ENCODE results near the gene HHLA2.
A peak's percentile ranks its signal among the peaks of the same experiment; 100 is the strongest.
"Not testable (repeated sequence)": the region's sequence is repeated elsewhere in the genome, so short reads cannot be mapped to it uniquely, and the experiment has no call there.

HHLA2 gene

DNA sequence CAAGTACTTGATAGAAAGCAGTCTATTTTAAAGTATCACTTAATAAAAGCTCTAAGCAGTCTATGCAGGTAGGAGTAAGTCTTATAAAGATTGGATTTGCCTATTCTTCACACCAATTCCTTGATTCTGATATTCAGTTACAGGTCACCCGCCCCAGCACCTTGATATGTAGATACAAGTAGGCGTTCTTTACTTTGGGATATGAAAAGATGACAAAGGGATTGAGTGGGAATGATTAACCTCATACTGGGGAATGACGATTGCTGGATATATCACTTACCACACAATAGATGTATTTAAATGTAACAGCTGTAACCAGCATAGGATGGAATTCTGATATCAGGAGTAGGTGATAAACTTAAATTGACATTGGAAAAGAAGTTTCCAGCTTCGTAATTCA lies 47.1 kb downstream of the HHLA2 start:
- DNase-seq = no peak

DNA sequence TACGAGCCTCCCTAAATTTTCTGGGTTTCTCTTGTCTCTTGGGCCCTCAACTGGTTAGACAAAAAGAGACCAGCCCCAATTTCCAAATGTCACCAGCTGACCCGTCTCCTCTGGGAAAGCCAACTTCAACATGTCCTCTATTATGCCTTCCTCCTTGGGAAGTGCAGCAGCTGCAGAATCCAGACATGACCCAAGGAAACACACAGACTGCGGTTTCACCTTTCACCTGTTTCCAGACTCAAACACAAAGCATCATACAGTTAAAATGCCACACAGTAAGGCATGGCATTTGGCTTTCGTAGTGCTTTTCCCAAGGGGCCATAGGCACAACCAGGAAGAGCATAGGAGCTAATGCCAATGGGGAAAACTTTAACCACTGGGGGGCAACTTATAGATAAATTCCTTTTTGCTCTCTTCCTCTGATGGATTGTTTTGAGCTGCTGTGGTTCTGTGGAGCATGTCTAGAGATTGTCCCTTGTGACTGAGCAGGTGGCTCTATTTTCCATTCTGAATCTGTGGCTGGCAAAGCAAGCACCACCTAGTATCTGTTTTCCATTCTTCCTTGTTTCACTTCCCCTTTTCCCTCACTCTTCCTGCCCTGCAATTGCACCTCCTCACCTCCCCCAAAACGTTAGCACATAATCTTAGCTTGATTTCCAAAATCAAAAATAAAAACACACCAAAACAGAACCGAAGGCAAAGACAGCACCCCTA lies 49.3 kb downstream of the HHLA2 start:
- no peak for DNase-seq

DNA sequence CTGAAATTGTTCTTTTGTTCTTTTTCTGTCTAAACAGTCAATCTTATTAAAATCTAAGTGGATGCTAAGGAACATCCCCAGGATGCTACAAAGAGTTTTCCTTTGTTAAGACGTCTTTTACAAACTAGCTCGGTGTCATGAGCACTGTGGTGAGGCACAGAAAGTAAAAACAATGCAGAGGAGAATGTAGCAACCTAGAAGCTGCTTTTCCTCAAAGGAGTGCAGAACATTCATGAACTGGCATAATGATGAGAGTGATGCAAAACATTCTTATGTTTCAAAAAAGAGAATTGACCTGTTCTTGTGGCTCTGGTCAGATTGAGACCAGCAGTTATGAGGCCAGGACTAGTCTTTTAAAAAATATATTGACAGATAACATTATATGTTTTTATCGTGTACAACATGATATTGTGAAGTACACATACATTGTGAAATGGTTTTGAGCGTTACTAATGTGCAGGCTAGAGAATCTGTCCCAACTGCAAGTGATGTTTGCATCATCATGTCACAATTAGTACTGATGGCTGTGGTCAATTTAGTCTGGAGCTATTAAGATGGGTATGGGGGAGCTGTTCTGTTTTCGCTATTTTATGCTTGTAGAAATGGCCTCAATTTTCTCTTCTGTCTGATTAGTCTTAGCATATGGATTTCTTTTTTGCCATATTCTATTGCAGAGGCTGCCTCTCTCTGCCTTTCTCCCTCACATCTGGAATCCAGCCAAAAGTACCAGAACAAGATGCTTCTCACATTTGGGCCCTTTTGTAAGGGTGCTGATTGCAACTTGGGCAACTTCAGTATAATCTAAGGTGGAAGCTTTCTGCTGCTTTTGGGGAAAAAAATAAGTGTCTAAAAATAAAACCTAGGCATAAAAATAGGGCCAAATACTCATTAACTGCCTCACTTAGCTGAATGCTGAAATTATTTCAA lies 50.2 kb downstream of the HHLA2 start:
- no peak for DNase-seq

DNA sequence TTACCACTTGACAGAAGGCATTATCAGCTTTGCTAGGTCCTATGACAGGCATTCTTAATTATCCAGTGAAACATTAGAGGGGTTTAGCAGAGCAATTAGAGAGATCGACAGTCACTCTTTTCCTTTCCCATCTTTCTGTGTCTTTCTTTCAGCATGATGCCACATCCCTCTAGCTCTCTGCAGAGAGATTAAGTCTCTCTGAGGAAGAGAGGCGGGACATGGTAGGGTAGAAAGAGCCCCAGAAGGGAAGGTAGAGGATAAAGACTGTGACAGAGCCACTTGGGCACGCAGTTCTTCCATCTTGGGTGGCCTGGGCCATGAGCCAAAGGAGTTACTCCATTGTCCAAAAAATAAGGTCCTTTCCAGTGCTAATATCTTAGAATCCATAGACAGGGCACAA lies 55.8 kb downstream of the HHLA2 start:
- DNase-seq = no peak

DNA sequence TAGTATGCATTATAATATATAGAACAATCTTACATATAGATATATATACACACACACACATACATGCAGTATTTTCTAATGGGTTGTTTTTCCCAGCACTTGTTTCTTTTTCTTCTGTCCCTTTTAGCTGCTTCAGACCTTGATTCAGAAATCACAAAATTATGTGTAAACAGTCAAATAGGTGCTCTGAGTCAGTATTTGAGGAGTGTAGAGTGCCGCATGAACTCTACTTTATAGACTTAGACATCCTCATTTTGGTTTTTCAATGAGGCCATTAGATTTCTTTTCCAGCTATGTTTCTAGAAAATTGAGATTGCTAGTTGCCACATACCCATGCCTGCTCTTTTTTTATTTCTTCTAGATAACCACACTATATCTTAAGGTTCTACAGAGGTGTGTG lies 58.2 kb downstream of the HHLA2 start:
- DNase-seq = no peak

DNA sequence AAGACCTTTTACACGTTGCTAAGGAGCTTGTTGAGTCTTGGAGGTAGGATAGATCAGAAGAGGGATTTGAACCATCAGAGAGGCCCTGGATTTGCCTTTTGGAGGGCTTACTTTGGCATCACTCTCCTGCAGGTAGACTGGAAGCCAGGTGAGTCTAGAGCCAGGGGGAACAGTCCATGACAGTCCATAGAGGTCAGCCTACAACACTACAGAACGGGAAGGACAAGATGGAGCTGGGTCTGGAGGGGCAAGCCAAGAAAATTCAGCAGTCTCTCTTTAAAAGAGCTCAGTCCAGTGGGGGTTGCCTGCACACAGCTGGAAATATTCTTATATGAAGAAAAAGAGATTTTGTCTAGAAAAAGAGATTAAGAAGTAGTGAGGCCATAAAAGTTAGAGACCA lies 60.7 kb downstream of the HHLA2 start:
- DNase-seq = no peak

DNA sequence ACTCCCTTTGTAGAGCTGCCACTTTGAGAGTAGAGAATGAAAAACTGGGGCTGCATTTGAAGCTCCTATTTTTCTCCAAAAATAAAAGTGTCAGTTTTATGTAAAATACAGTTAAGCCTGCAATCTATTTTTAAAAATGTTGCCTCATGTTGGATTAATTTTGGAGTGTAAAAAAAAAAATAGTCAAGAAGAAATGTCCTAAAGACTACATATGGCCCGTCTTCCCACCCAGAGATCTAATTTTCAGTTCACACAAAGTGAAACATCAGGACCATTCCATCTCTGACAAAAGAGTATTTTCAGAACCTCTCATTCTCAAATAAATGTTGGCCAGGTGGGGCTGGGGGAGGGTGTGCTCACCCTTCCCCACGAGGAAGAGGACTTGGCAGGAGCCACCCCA lies 62.7 kb downstream of the HHLA2 start:
- no peak for DNase-seq

DNA sequence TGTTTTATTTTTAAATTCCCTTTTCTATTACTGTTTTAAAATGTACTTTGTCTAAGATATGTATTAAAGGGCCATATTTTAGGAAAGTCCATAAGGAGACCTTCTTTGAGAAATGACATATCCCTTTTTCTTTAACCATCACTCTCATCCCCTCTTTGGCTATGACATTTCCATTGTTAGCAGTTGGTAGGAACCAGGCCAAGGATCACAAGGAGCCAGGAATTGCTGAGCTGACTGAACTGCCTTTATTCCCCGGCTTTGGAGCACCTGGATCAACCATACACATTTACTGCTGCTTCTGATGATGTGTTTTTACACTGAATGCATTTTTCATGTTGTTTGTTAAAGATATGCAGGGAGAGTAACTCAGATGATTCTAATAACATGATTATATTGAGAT lies 79.7 kb downstream of the HHLA2 start:
- no peak for DNase-seq

DNA sequence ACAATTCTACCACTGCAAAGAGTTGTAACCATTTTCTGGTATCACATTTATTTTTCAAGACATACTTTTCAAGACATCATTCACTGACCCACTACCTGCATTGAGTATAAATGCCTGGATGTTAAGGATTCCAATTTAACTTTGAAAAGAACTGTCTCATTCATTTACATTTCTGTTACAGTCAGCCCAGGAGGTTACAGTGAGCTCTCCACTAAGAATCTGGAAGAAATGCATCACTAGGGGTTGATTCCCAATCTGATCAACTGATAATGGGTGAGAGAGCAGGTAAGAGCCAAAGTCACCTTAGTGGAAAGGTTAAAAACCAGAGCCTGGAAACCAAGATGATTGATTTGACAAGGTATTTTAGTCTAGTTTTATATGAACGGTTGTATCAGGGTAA lies 81.0 kb downstream of the HHLA2 start:
- no peak for DNase-seq

DNA sequence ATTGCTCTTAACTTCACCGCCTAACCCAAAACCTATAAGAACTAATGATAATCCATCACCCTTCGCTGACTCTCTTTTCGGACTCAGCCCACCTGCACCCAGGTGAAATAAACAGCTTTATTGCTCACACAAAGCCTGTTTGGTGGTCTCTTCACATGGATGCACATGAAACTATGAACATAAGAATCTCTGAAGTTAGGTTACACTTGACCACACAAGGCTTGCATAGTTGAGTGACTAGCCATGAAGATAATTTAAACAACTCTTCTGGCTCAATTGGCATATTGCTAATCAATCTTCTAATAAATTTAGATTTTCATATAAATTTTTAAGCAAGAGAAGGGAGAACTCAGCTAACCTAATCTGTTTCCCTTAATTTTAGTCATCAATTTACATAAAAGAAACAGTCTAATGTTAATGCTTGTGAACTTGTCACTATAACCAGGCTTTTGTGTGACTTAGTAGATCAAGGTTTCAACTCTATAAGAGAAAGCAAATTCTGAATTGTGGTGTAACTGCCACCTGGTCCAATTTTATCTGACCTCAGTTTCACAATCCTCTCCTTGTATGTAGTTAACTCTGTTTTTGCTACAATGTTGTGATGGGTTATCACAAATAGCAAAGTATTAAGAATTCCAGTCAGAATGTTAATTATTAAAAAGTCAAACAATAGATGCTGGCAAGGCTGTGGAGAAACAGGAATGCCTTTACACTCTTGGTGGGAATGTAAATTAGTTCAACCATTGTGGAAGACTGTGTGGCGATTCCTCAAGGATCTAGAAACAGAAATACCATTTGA lies 82.0 kb downstream of the HHLA2 start:
- no peak for DNase-seq

DNA sequence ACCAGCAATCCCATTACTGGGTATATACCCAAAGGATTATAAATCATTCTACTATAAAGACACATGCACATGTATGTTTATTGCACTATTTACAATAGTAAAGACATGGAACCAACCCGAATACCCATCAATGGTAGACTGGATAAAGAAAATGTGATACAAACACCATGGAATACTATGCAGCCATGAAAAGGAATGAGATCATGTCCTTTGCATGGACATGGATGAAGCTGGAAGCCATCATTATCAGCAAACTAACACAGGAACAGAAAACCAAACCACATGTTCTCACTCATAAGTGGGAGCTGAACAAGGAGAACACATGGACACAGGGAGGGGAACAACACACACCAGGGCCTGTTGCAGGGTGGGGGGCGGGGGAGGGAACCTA lies 82.6 kb downstream of the HHLA2 start:
- DNase-seq = not testable (repeated sequence)

DNA sequence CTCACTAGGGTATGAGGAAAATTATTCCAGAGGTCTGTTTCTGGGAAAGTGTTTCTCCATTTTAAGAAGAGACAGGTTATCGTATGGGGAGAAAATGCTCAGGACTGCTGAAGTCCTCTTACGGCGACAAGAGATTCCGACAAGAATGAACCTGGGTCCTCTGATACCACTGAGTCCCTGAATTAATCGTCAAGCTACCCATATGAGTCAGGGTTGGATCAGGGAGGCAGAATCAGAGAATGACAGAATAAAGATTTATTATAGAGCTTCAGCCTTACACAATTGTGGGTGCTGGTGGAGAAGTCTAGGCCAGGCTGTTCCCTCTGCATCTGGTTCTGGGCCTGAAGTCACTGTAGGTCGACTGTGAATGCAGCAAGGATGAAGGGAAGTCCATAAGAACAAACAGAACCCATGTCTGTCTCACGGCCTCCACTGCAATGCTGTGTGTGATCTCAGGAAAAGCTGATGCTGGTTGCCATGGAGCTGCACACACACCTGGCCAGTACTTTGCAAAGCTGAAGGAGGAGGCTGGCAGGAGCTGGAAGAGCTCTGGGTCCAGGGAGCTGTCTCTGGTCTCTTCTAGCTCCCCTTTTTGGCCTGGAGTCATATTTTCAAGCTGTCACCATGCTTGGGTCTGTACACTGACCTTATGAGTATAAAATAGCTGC lies 83.9 kb downstream of the HHLA2 start:
- DNase-seq = no peak

DNA sequence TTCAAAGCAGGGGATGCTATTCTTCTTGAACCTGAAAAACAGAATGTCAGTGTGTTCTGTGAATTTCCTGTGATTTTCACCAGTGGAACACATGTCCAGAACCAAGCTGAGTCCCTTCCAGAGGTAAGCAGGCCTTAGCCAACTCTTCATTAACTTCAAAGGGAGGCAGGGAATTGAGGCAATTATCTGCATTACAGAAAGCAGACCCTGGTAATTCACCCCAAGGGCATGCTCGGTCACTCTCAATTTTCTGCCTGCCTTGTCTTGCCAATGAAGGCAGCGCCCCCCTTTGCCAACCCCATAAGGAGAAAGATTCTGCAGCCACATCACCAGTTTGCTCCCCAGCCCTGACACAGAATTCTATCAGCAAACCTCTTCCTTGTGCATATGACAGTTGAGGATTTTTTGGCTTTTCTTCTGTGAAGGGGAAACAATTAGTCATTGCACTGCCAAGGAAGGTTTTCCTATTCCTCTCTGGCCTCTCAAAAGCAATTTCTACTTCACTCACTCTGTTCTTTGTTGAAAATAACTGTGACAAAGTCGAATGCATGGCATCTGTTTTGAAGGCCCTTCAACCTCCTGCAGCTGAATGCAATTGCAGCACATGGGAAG lies 85.3 kb downstream of the HHLA2 start:
- no peak for DNase-seq

DNA sequence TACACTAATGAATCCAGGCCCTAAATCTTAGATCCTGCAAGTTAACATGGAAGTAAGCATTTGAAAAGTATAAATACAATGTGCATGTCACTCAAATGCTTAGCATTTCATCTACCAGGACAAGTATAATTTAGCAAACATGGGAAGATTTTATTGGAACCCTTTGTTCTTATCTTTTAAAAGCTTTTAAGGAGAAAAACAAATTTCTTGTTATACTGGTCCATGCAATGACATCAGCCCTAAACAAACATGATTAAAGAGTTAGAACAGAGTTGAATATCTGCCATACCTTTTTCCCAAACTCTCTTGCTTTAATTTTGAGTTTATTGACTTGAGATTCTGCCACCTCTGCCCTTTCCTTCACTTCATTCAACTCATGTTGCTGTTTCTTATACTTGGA lies 87.0 kb downstream of the HHLA2 start:
- DNase-seq = no peak

DNA sequence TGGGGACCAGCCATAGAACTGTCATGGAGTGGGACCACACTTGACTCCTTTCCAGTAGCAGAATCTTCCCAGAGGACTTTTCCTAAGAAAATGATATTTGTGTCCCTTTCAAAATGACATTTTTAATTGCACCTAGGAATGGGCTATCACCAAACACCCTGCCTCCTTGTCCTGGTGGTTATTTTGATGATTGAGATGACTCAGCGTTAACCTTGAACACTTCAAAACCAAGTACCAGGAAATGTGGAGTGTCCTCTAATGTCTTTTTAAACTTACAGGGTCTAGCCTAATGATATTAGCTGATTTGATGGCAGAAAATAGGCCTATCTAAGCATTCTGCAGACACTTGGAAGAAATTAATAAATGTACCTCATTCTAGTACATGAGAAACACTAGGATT lies 90.7 kb downstream of the HHLA2 start:
- DNase-seq = no peak

DNA sequence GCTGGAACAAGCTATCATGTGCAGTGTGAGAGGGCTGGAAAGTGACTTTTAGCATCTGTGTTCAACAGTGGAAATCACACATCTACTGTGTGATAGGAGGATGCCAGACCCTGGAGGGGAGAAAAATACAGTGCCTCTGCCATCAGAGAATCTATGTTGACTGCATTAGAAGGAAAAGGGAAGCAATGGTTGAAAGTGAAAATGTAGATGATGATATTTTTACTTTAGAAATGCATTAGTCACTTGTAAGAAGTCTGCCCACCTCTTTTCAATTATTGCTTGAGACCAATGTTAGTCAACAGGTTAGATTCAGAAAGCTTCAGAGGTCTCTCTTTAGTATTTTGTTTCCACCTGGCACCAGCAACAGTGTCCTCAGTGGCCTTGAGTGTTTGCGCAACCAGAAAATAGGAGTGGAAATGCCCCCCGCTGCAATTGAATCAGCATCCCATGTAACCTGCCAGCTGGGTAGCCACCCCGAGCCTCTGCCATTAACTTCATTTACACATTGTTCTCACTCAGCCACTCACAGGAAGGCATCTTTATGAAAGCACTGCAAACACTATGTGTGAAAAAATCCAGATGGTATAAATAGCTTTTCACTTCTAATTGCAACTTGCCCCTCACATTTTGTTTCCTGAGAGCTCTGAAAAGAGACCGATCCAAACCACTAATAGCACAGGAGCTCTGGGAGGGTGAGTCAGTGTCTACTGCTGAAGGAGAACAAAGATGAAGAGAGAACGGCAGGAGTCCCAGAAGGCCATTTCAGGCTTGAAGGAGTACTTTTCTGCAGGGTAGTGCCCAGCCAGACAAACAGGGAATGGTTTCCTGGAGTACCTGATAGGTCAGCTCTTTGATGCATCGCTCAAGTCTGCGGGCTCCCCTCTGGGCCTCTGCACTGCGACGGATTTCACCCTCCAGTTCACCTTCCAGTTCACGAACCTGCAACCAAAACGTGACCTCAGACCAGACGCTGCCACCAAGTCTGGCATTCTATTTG lies 92.1 kb downstream of the HHLA2 start:
- peak; percentile 38 for DNase-seq

DNA sequence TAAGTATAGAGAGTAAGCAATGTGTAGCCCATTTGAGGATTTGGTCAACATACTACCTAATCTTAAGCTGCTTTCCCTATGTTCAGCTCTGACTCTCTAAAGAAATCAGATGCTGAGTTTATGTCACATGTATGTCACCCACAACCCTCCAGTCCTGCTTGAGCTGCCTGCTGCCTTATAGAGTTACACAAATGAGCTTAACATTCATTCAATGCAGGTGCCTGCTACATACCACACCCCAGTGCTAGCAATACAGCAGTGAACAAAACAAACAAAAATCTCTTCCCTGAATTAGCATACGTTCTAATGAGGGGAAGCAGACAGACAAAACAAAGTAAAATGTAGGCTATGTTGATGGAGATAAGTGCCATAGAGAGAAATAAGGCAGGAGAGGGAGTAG lies 93.0 kb downstream of the HHLA2 start:
- no peak for DNase-seq

DNA sequence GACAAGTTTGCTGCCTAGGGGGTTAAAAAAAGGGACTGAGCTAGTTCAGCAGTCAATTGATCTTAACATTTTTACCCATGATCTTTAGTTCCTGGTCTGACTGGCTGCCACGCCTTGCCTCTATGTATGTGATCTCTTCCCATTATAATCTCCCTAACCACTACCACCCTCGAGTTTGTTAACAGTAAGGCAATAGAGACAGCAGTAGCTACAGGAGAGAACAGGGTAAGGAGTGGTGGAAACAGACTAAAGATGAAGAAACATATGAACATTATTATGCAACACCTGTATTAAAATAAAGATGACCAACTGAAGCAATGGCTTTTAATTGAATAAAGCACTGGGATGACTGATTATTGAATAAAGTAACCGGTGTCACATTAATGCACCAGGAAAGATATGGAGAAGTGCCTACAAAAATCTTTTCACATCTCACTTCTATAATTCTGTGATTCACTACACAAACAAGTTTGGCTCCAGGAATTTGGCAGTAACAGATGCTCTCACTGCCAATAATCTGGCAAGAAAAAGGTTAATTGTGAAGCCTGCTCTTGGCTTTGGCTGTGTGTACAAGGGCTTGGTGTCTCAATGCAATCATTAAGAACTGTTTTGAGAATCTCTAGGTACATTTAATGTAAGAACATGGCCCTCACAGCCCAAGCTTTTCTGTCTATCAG lies 95.7 kb downstream of the HHLA2 start:
- no peak for DNase-seq

DNA sequence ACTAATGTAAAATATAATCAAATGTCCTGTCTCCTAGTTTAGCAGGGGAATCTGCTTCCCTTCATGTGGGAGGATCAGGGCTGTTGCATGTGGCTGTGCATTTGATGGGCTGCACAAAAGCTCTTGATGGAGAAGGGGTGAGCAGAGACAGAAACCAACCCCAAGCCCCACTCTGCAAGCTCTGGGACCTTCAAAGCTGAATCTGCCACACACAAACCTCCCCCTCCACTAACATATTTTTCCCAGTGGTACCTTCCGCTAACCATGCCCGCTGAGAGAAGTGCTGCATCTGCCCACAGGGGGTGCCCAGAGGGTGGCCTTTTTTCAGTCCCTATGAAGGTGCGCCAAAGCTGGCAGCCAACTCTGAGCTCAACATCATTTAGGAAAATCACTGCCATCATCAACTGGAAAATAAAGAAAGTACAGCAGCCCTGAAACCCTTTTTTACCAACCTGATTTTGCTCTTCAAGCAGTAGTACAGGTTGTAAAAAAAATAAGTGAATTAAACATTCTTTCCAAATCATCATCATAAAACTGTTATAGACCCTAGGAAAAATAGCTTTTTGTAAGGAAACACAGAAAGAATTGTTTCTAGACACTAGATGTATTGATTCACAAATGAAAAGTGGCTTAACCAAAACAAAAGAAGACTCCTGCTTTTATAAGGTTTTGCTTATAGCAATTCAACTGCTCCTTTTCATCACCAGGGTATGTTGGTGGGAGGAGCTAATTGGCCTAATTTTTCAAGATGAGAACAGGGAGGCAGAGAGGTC lies 97.0 kb downstream of the HHLA2 start:
- DNase-seq = no peak

DNA sequence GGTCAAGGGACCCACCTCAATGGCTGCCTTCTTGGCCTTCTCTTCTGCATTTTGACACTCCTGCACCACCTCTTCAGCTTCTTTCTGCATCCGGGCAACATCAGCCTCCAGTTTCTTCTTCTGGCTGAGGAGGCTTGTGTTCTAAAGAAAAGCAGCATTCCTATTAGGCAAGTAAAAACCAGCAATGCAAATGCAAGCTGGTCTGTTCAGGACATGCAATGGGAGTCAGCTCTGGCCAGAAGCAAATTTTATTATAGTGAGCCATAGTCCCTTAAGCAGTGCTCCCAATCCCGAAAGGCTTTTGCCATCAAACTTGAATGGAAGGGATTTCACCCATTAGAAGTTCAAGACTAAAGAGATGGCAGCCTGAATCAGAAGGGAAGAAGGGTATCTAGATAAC lies 97.7 kb downstream of the HHLA2 start:
- DNase-seq = no peak
